GM19438 (cell line): ENCODE measurements around the gene ARL6IP1.
A peak's percentile ranks its signal among the peaks of the same experiment; 100 is the strongest.
"Not testable (repeated sequence)": the region's sequence is repeated elsewhere in the genome, so short reads cannot be mapped to it uniquely, and the experiment has no call there.

Experiments
- ATAC-seq: cut with Tn5 transposase; IDR thresholded peaks from one replicate; pipeline ENCODE4 v1.9.1; 2021; ENCODE audit warnings: low read depth; ENCODE audit not compliant: unreplicated experiment

Gene ARL6IP1

GRCh38 chr16:18767217-18767616, 34.1 kb downstream of the ARL6IP1 start:
- ATAC-seq: not testable (repeated sequence)

GRCh38 chr16:18762713-18763112, 38.6 kb downstream of the ARL6IP1 start:
- ATAC-seq: not testable (repeated sequence)

- not testable (repeated sequence) for ATAC-seq
These were observed 41.5 kb downstream of the ARL6IP1 start for GRCh38 chr16:18759598-18760520.

- ATAC-seq: peak; percentile 47
These were observed 43.2 kb downstream of the ARL6IP1 start for GRCh38 chr16:18757960-18758660.

- ATAC-seq: not testable (repeated sequence)
These were observed 44.7 kb downstream of the ARL6IP1 start for GRCh38 chr16:18756639-18757038.

- not testable (repeated sequence) for ATAC-seq
These were observed 58.5 kb downstream of the ARL6IP1 start for GRCh38 chr16:18742870-18743269.
